WI38 (cell line): ENCODE results near the gene LRRC15.

Experiments
- H3K4me3 ChIP-seq: 2 replicates; pipeline ENCODE4 v1.5.1; 2011; ENCODE audit warnings: low read depth, mild to moderate bottlenecking, control low read depth, low read length
- TF ChIP-seq, protein P1 (sequence below): IDR thresholded peaks from 2 replicates; pipeline ENCODE4 v1.5.1; 2012; ENCODE audit warnings: low read depth, mild to moderate bottlenecking, control low read depth, low read length

LRRC15 gene

DNA sequence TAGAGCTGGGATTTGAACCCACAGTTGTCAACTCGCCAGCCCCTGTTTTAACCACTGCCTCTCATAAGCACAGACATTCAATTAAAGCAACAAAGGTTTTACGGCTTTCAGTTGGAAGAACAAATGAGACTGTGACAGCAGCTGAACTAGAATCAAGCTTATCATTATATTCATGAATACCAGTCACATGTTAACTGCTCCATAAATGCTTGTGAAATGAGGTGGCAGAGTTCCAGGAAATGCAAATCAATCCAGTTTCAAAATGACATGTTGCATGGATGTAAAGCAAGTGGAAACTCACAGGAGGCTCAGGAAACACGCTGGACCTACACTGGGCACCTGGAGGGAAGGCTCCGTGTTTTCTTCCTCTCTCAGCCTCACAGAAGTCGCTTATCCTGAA lies 25.7 kb upstream of the LRRC15 start:
- no peak overlapping the region for H3K4me3 ChIP-seq
- TF ChIP-seq, protein P1, sequence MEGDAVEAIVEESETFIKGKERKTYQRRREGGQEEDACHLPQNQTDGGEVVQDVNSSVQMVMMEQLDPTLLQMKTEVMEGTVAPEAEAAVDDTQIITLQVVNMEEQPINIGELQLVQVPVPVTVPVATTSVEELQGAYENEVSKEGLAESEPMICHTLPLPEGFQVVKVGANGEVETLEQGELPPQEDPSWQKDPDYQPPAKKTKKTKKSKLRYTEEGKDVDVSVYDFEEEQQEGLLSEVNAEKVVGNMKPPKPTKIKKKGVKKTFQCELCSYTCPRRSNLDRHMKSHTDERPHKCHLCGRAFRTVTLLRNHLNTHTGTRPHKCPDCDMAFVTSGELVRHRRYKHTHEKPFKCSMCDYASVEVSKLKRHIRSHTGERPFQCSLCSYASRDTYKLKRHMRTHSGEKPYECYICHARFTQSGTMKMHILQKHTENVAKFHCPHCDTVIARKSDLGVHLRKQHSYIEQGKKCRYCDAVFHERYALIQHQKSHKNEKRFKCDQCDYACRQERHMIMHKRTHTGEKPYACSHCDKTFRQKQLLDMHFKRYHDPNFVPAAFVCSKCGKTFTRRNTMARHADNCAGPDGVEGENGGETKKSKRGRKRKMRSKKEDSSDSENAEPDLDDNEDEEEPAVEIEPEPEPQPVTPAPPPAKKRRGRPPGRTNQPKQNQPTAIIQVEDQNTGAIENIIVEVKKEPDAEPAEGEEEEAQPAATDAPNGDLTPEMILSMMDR: no peak

DNA sequence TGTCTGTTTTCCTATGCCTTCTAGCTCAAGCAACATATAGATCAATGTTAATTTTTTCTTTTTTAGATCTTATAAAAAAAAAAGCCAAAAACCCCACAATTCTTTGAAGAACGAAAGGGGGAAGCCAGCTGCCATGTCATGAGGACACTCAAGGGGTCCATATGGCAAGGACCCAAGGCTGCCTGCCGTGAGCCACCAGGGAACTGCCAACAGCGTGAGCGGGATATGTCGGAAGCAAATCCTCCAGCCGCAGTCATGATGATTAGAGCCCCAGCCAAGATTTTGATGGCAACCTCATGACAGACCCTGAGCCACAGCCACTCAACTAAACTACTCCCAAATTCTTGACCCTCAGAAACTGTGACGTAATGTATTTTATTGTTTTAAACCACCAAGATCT lies 23.0 kb upstream of the LRRC15 start:
- no peak overlapping the region for H3K4me3 ChIP-seq
- TF ChIP-seq, protein P1: no peak

DNA sequence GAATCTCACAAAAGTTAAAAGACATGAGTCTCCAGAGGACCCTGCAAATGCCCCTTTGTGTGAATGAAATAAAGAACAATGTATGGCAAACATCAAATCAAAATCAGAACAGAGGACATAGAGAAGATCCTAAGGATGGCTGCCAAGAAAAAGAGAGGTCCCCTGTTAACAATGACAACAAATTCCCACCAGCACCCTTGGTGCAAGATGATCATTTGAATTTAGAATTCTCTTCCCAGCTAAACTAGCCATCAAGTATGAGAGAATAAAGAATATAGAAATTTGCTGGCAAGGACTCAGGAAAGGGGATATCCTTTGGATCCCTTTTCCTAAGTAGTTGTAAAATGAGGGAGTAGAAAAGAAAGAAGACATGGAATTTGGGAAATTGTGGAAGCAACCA lies 21.3 kb upstream of the LRRC15 start:
- TF ChIP-seq, protein P1: no peak
- no peak overlapping the region for H3K4me3 ChIP-seq

DNA sequence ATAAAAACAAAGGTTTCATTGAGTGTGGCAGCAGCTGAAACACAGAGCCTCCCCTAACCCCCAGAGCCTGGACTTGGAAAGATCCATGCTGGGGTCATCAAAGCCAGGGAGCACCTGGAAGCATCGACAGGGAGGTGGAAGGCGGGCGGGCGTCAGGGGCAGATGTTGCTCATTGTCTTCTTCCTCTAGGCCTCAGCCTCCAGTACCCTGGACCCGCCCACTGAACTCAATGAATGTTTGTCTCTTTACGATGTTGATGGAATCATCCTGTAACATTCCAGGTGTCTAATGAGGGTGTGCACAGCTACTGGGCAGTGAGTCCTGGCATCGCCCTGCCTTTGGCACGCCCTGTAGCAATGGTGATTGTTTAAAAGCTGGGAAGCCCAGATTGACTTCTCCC lies 19.7 kb upstream of the LRRC15 start:
- H3K4me3 ChIP-seq: no peak overlapping the region
- TF ChIP-seq, protein P1: no peak

DNA sequence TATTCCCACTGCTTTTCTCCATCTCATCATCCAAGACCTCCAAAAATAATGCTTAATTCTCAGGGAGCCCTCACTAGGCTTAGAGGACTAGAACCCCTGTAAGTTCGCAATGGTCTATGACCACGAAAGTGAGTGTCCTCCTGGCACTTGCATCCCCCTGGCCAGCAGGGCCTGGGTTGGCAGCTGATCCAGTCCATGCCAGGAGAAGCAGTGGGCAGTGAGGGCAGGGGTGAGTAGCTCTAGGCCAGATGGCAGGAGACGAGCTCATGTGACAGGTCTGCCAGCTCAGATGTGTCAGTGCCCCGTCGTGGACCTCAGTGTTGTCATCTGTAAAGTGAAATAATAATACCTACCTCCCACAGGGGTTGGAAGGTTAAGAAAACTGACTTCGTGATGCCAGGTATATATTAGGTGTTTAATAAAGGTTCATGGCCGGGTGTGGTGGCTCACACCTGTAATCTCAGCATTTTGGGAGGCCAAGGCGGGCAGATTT lies 18.4 kb upstream of the LRRC15 start:
- TF ChIP-seq, protein P1: no peak
- H3K4me3 ChIP-seq: no peak overlapping the region

DNA sequence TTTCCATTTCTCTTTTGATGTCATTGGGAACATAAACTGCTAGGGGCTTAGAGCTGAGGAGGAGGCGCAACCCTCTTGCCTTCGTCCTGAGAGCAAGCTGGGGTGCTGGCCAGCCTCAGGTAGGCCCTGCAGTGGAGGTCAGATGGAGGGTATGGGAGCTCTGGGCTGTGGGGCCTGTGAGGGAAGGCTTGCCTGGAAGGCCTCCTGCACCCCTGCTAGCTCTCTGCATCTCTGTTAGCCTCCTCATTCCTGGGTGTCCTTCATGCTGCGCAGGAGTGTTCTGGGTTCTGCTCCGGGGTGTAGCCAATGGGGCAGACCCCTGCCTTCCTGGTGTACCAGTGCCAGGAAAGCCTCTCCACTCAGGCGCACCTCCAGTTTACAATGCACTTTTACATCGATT lies 17.7 kb upstream of the LRRC15 start:
- H3K4me3 ChIP-seq: no peak overlapping the region
- TF ChIP-seq, protein P1: no peak

DNA sequence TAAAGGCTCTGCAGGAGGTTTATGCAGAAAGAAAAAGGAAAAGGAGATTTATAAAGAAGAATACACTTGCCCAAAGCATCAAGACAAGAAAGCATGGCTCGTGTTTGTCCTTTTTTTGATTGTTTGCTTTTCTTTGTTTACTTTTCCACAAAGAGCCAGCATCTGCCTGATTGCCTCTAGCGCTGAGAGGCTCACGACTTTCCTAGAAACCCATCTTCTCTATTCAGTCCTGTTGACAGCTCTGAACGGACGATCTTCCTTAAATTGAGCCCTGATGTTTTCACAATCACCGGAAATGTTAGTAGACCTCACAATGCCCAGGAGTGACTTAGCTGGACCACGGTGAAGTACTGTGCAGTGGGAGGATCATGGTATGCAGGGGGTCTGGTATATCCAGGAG lies 17.1 kb upstream of the LRRC15 start:
- H3K4me3 ChIP-seq: no peak overlapping the region
- TF ChIP-seq, protein P1: no peak
